Right kidney (tissue), 1 donor: Measurements from ENCODE around the gene ASTN2.

Experiments
- DNase-seq: peaks from one replicate; pipeline ENCODE4 v3.0.0-alpha.2; 2016

ASTN2 gene

DNA sequence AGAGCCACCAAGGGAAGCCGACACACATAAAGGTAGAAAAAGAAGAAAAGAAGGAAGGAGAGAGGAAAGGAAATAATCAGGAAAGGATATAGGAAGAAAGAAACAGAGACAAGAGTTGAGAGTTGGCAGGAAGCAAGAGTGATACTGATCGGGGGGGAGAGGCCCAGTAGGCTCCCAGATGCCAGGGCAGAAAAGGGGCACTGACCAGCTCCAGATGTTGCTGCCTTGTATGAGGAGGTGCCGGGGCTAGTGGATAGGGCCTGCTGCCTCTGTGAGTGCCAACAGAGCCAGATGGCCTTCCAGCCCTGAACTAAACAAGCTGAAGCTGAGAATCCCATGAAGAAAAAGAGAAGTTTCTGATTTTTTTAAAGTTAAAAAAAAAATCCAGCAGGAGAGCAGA is 809.8 kb downstream of the ASTN2 start:
- no peak for DNase-seq

DNA sequence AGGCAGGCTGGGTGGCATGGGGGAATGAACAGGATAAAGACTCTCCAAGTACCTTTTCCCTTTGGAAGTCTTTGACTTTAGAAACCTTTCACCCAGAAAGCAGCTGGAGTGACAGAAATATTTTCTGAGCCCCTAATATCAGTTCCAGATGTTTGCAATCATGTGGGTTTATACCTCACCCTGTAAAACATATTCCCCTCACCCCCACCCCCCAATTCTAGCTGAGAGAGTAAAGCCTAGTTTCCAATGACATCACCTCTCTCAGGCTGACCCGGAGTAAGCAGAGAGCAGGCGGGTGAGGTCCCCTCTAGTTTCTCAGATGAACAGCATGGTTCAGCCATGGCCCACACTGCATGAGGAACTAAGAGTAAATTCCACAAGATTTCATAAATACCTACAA is 810.6 kb downstream of the ASTN2 start:
- DNase-seq: no peak

DNA sequence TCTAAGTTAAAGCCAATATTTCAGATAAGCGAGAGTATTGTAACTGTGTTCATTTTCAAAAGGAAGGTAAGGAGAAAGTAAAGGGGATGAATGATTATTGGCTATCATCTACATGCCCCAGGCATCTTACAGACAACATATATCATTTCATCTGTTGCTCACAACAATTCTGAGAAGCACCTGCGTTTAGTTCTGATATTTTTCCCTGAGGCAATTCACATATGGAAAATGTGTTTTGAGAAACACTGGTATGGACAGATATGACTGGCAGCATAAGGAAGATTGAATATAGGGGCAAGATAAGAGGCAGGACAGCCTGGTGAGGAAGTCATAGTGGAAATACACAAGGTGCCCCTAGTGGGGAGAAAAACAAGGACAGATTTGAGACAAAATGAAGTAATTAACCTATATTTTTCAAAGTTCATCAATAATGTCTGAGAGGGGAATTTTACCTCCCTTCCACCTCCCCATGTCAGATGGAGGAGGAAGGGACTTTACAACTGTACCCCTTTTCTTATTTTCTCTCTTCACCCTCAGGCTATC is 815.4 kb downstream of the ASTN2 start:
- no peak for DNase-seq

DNA sequence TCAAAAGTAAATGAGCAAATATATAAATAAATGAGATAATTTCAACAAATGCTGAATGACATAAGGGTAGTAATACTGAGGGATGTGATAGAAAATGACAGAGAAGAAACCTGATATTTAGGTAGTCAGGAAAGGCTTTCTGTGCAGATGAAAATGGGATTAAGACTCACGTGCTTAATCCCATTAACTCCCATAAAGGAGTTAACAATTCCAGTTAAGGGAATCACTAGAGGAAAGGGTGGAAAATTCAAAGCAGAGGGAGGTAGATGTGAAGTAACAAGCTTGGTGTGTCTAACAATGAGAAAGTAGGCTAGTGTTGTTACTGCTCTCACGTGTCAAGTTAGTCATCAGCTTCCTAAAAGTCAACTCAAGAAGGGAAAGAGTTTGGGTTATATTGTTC is 818.2 kb downstream of the ASTN2 start:
- no peak for DNase-seq

DNA sequence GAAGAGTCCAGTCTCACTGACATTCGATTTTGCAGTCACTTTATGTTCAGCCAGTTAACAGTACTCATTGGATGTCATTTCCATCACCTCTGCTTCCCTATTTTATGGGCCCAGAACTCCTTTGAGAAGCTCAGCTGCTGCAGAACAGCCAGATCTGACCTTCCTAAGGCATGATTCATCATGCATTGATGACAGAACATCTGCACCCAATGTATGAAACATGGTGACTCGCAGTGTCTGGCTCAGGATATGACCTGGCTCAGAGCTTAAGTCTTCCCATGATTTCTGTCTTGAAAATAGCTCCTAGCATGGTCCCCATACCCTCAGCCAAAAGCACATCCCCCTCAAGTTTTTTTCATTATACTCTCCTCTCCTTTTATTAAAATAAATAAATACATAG is 820.3 kb downstream of the ASTN2 start:
- no peak for DNase-seq

DNA sequence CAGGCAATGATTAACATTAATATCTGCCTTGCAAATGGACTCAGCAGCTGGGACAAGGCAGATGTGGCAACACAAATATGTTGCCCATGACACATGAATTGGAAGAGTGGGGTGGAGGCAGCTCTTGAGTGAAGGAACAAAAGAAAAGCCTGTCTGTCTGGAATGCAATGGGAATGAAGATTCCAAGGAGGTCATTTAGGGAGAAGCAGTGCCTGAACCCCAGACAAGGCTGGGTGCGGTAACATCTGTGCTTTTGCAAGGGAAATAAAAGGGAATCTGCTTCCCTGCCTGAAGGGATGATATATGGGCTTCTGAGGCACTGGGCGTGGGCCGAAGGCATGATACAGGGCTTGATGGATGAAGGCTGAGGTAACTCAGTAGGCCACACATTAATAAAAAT is 821.9 kb downstream of the ASTN2 start:
- DNase-seq: no peak

DNA sequence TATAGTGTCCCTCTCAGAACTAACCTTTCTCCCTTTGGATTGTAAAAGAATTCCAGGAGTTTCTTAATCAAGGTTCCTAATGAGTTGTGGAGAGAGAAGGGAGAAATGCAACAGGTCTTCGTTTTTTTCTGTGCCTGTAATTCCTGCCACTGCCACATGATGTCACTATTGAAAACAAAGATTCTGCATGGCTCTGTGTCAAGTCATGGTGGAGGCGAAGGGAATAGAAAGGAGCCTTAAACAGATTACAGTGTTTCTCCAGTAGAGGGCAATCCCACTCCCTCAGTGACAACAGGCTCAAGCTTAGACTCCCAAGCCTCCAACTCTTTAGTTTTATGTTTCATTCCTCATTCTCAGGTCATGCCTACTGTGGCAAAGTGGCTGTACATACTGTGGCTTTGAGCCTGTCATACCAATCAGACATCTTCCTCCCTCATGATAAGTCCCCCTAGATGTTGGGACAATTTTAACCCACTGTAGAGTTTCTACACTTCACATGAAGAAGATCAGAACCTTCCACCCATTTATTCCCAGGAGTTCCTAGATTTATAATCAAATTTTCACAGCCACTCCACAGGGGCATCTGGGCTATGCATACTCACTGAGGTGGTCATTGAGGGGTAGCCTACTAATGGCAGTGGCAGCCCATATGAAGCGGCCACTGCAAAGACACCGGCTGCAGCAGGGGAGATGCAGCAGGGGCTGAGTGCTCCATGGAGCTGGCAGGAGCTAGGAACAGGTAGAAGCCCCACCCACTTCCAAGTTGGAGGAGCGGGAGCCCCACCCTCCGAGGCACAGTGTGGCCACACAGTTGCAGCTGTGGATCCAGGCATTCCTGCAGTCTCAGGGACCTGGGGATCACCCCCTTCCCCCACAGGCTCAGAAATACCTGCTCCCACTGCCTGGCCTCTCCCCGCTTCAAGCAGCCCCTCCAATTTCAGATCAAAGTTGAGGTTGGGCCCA is 825.2 kb downstream of the ASTN2 start:
- DNase-seq: no peak

DNA sequence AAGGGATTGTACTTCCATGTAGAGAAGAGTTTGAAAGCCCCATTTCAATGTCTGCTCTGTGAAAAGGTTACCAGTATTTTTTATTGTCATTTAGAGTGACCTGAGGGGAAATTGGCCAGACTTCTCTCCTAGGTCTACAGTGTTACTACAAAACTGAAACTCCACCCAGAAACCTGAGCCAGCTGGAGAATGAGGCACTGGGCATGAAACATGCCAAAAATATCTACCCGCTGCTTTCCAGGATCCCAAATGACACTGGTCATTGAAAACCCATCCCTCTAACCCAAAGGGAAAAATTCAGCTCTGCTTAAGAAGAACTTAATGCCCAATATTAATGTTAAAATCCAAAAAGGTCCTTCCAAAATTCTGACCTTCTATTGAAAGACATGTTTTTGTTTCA is 826.9 kb downstream of the ASTN2 start:
- DNase-seq: no peak

DNA sequence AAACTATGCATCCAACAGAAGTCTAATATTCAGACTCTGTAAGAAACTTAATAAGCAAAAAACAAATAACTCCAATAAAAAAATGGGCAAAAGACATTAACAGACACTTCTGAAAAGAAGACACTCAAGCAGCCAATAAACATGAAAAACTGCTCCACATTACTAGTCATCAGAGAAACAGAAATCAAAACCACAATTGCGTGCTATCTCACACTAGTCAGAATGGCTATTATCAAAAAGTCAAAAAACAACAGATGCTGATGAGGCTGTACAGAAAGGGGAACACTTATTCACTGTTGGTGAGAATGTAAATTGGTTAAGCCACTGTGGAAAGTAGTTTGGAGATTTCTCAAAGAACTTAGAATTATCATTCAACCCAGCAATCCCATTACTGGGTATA is 829.0 kb downstream of the ASTN2 start:
- DNase-seq: no peak

DNA sequence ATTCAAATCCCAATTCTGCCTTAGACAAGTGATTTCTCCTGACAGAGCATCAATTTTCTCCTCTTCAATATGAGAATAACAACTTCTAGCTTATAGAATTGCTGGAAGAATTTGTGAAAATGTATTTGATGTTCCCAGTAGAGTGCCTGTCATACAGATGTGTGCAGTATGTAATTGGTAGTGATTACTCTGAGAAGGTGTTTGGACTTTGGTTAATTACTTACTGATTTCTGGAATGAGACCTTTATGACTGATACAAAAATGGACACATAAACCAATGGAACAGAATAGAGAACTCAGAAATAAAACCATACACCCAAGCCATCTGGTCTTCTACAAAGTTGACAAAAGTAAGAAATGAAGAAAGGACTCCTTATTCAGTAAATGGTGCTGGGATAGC is 829.7 kb downstream of the ASTN2 start:
- no peak for DNase-seq

DNA sequence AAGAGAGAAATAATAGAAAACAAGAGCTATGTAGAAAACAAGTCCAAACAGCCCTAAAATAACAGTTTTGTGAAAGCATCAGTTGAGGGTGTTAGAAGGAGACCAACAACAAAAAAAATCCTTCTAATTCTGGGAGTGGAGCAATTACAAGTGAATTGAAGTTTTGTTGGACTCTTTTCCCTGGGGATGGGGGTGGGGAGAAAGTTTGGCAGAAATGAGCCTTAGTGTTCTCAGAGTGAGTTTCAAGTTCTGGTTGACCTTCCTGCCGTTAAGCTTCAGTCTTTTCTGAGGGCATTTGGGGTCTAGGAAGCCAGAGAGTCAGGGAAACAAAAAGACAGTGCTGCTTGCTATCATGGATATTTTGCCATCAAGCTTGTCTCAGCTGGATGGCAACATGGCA is 834.0 kb downstream of the ASTN2 start:
- DNase-seq: no peak

DNA sequence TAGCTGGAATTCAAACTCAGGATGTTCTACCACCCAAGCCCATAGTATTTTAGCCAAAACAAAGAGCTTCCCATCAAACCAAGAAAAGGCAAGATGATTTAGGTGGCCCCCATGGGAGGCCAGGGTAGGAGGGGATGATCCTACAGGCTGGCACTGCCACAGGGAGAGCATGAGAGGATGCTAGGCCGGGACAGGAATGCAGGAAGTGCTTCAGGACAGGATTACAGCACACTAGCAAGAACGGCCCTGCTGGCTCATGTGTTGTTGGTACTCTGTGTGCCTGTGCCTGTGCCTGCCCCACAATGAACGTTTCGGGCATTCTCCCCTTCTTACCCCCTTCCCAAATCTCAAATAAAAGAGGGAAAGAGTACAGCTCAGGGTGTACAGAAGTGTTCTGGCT is 838.5 kb downstream of the ASTN2 start:
- no peak for DNase-seq

DNA sequence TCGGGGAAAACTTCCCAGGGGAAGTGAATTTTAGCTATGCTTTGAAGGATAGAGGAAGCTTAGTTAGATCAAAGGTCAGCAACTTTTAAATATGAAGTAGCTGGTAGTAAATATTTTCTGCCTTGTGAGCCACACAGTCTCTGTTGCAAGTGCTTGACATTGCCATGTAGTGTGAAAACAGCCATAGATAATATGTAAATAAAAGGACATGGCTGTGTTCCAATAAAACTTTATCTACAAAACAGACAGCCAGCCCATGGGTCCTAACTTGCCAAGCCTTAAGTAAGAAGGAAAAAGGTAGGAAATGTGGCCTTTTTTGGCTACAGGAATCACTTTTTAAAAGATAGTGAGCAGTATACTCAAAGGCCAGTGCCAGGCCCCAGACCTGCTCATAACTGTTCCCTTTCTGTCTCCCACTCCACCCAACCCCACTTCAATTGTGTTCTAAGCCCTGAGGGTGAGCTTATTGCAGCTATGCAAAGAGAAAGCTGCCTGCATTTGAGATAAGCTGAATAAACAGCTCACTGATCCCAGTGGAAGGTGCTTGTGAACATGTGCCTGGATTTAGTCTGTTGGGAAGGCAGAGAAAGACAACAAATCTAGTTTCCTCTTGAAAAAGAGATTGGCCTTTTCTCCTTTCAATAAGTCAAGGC is 840.7 kb downstream of the ASTN2 start:
- no peak for DNase-seq

DNA sequence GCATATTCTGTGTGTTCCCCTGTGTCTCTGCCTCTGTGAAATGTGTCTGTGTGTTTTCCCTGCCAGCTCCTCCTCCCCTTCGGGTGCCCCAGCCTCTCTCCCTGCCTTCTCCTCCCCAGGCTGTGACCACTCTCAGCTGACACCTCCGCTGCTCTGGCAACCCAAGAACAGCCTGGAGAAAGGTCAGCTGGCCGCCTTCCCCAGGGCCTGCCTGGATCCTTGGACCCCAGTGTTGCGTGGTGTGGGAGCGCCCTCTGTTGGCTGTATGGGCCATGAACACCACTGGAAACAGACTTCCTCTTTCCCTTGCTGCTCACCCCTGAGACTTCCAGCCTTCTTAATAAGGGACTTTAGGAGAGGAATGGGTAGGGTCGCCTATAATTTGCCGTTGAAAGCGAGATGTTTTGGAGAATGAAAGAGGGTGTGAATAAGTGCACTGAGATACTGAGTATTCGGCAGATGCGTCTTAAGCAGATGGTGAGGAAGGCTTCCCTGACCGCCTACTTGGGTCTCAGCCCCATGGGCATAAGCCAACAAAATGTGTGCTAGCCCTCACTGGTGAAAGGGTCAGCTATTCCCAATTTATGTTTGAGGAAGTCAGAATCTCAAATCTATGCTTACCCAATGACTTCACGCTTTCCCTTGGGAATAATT is 842.6 kb downstream of the ASTN2 start:
- peak; percentile 67 for DNase-seq

DNA sequence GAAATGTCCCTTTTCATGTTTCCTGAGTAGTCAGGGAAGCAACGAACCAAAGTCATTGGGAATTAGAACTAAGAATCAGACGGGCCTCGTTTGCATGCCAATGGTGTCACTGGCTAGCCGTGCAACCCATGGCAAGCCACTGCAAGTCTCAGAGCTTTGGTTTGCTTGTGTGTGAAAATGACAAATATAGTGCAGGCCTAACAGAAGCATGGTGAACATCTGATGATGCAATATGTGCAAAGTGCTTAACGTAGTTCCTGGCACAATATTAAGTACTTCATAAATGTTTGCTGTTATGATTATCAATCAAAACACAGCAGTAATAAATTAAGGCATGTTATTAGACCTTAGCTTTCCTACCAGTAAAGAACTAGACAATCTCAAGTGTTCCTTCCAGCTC is 845.7 kb downstream of the ASTN2 start:
- no peak for DNase-seq

DNA sequence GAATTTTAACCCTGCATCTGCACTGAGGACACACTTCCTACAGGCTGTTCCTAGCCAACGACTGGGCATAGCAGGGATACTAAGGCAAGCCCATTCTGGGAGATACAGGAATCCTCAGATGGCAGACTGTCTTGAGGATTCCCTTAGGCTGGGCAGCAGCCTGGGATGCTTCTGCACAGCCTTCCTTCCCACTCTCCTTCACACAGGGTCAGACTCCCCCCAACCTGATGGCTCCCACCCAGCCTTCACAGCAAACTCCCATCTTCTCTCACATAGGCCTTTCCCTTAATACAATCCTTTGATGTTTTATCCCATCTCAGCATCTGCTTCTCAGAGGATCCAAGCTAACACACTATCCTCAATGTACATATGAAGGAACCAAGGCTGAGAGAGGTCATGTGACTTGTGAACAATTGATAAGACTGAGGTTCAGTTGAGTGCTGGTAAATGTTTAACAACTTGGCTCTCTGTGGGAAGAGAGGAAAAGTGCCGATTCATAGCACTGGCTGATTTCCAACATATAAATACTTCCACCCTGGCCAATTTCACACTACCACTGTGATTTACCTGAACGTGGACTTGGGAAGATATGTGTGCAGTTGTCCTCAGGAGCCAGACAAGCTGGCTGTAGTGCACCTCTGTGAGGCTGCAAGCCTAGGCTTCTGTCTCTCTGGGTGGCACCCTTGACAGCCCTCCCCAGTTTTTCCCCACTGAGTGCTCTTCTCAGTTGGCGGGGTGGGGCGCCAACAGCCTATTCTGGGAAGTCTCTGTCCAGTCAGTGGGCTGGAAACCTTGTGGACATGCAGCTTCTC is 848.0 kb downstream of the ASTN2 start:
- DNase-seq: no peak

DNA sequence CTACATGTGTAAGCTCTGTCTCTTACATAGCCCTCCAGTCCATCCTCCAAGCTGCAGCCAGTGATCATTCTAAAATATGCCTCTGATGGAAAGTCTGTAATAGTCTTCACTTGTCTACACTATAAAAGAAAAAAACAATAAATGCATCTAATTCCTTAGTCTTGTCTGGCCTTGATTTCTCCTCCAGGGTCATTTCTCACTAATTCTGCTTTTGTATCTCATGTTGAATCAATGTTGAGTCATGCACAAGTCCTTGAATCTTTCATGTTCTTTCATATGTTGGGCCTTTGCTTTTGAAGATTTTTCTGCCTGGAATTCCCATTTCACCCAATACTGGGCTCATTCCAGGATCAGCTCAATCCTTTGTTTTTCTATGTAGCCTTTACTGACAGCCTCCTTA is 848.9 kb downstream of the ASTN2 start:
- no peak for DNase-seq

DNA sequence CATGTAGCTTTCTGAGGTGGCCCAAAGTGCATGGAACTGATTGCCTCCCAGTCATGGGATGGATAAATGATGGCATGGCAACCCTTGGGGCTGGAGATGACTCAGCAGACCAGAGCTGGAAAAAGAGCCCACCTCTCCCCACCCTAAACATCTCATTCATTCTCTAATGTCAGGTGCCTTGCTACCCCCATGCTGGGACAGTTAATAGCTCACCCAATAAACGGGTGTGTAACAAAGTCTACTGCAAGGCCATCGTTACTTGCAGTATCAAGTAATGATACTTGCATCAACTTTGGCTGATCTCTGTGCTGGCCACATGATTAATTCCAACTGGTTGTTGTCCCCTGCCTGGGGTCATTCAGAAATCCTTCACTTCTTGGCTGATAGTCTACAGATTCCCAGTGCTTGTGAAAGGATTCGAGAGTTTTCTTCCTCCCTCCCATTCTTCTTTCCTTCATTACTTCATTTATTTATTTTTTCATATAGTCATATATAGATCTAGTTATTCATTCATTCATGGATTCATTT is 850.5 kb downstream of the ASTN2 start:
- no peak for DNase-seq

DNA sequence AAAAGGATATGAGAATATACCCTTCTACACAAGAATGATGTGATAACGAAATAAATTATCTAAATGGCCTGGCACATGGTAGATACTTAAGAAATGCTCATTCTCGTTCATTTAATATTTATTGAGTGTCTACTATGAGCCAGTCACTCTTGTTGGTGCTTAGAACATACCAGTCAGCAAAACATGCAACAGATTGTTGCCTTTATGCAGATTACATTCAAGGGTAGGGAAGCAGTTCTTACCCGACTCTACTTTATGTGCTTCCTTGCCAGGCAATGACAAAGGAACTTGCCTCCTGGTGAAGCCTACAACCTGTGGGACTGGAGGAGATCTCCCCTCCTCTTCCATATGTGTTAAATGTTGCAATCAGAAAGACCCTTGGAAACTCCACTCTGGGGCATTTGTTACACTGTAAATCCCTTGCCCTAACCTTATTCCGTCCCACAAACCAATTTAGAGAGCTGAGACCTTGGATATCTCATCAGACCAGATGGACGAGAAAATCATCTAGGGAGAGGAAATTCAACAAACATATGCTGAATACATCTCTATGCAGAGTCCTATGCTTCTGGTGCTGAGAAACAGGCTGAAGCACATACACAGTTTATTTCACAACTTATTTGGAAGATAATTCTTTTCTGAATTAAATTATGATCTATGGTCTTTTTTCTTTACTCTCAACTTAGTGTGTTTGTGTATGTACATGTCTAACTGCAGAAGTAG is 855.9 kb downstream of the ASTN2 start:
- DNase-seq: no peak

DNA sequence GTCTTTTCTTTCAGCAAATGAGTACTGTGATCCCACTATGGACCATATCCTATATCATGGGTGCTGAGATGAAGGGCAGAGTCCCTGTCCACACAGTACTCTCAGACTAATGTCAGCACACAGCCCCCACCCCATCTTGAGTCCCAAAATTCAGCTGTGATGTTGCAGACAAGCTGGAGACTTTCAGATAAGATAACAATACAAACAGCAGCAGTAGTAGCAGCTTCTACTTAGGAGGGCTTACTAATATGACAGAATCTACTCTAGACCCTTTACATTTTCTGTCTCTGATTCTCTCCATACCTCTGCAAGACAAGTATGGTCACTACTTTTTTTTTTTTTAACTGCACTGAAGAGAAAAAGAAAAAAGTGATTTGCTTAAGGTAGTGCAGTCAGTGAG is 856.8 kb downstream of the ASTN2 start:
- no peak for DNase-seq

DNA sequence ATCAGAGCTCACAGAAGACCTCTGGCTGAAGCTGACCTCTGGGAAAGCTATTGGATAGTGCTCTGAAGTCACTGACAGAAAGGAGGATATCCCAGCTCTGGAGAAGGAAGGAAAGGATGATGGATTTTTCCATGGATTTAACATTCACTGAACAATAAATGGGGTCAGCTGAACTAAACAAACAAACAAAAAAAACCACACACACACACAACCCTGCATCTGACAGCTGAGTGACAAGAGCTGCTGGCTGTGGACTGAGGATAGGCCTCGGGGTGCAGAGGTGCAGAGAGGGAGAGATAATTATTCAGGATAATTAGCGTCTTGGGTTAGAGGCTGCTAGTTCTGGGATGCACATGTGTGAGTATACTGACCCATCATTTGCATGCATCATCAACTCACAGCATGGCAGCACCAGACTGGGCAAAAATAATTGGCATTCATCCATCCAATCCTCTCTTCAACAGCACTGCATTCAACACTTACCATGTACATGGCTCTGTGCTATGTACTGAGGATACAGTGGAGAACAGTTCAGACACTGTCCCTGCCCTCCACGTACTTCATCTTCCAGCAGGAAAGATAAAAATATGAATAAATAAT is 859.2 kb downstream of the ASTN2 start:
- no peak for DNase-seq
